GM19452 (cell line): Measurements from ENCODE around the gene SLC29A3.

Experiments used
- ATAC-seq: cut with Tn5 transposase; IDR thresholded peaks from one replicate; pipeline ENCODE4 v1.9.1; 2021; ENCODE audit not compliant: unreplicated experiment

Gene SLC29A3

DNA sequence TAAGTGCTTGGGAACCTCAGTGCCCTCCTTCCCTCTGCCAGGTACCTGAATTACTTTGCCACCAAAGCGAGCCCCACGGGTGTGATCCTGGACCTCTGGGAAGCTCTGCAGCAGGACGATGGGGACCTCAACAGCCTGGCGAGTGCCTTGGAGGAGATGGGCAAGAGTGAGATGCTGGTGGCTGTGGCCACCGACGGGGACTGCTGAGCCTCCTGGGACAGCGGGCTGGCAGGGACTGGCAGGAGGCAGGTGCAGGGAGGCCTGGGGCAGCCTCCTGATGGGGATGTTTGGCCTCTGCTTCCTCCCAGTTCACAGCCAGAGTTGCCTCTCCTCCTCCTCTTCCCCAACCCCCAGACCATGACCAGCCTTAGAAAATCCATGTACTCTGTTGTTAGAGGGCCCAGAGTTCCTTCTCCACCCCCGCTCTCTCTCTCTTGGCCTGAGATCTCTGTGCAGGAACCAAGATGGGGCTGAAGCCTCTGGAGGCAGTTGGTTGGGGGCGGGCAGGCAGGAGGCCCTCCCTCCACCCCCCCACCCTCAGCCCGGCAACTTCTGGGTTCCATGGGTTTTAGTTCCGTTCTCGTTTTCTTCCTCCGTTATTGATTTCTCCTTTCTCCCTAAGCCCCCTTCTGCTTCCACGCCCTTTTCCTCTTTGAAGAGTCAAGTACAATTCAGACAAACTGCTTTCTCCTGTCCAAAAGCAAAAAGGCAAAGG lies 19.8 kb upstream of the SLC29A3 start:
- no peak for ATAC-seq

GRCh38 chr10:71300555-71301370 lies 18.3 kb upstream of the SLC29A3 start:
- ATAC-seq, result no peak

DNA sequence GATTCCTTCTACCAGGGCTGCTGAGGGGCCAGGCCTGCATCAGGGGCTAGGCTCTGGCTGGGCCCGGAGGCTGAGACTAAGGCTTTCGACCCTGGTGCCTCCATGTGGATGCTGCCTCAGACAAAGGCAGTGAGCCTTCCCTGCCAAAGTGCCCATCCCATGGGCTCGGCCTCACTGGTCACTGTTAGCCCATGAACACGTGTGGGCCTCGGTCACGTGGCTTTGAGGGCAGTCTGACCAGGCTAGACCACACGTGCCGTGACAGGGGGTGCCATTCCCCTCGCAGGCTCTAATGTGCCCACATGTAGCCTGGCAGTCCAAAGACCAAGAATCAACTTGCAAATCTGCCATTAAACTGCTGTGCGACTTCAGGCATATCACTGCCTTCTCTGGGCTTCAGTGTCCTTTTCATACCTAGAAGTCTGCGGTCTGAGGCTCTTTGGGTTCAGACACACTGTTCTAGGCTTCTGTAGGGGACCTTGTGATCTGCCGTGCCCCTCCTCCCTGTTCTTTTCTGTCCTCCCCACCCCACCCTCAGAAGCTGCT lies 17.6 kb upstream of the SLC29A3 start:
- no peak for ATAC-seq

GRCh38 chr10:71302451-71302850 lies 16.6 kb upstream of the SLC29A3 start:
- no peak for ATAC-seq

- ATAC-seq, result no peak
Observed at GRCh38 chr10:71302874-71303568, 16.0 kb upstream of the SLC29A3 start.

DNA sequence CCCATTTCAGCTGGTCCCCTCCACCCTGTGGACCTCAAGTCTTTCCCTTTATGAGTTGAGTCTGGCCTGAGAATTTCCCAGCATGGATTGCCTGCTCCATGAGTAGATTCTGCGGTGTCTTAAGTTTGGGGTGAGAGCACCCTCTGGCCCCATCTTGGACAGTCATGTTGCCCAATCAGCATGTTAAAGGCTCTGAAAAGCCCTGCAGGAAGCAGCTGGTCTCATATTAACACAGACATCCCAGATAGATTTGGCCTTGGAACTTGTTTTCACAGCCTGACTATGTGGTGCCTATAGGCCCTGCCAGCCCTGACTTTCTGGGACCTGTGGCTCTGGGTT lies 15.5 kb upstream of the SLC29A3 start:
- no peak for ATAC-seq

GRCh38 chr10:71304914-71305313 lies 14.1 kb upstream of the SLC29A3 start:
- ATAC-seq, result no peak

DNA sequence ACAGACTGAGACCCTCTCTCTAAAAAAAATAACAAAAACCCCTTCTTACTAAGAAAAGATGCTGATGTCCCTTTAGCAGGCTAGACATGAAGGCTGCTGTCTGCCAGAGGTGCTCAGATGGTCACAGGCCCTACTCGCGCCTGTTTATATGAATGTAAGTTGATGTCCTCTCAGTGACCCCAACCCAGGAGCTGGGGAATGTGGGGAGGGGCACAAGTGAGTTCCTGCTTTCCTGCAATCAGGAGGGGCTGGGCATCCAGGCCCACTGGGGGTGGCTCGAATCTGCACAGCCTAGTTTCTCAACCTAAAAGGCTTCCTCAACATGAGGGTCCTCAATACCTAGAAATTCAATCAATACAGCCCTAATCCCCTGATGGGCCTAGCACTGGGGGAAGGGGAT lies 12.1 kb upstream of the SLC29A3 start:
- ATAC-seq, result no peak

DNA sequence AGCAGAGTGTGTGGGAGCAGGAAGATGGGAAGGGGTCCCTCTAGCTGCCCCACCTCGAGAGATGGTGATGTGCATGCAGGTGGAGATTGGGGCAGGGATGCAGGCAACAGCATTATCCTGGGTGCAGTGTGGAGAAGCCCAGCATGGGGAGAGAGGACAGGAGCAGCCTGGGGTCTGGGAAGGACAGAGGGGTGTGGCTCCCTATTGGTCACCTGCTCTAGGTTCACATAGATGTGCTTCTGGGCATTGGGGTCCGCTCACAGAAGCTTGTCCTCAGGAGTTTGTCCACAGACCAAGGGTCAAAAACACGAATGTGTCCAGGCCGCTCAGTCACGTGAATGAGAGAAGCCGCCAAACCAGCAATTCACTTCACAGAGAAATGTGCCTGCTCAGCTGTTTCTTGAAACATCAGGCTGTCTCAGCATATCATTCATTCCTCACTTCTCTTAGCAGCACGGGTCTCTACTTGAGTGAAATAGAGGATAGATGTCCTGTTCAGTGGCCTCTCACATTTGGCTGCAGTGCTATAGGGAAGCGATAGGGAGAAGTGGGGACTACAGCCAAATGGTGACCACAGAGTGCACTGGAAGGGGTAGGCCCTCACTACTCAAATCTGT lies 11.5 kb upstream of the SLC29A3 start:
- no peak for ATAC-seq

DNA sequence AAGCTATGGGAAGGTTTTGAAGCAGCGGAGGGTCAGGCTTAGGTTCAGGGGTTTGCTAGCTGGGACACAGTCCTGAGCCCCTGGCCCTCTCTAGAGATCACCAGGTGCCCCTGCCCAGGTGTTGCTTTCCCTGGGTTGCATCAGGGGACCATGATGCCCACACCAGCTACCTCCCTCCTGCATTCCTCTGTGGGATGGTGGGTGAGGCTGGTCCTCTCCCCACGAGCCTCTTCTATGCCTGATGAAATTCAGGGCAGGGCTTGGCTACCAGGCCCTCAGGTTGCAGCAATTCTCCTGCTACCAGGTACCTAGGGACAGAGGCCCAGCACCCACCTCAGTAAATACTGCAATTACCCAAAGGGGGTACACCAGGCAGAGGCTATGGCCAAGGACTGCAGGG lies 10.8 kb upstream of the SLC29A3 start:
- no peak for ATAC-seq

DNA sequence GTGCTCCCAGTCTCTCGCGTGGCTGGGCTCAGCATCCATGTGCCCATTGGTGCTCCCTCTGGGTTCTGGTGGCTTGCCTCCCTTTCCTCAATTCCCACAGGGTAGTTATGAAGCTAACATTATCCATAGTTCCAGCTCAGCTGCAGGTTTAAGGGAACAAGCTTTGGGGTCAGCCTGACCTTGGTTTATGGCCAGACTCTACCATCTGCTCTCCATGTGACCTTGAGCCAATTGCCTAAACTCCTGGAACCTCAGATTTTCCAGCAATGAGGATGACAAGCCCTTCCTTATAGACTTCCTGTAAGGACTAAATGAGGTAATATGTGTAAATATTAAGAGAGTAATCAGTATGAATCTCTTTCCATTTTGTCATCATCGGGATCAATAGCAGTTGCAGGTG lies 10.1 kb upstream of the SLC29A3 start:
- no peak for ATAC-seq

GRCh38 chr10:71309919-71310318 lies 9.1 kb upstream of the SLC29A3 start:
- no peak for ATAC-seq

DNA sequence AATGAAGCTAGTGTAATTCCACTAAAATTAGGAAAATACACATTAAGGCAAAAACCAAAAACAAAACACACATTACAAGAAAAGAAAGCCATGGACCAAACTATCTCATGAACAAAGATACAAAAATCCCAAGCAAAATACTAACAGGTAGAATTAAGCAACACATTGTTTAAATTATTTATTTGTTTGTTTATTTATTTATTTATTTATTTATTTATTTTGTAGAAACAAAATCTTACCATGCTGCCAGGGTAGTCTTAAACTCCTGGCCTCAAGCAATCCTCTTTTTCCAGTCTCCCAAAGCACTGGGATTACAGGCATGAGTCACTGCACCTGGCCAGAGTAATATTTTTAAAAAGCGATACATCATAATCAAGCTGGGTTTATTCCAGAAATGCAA lies 6.8 kb upstream of the SLC29A3 start:
- ATAC-seq, result no peak

DNA sequence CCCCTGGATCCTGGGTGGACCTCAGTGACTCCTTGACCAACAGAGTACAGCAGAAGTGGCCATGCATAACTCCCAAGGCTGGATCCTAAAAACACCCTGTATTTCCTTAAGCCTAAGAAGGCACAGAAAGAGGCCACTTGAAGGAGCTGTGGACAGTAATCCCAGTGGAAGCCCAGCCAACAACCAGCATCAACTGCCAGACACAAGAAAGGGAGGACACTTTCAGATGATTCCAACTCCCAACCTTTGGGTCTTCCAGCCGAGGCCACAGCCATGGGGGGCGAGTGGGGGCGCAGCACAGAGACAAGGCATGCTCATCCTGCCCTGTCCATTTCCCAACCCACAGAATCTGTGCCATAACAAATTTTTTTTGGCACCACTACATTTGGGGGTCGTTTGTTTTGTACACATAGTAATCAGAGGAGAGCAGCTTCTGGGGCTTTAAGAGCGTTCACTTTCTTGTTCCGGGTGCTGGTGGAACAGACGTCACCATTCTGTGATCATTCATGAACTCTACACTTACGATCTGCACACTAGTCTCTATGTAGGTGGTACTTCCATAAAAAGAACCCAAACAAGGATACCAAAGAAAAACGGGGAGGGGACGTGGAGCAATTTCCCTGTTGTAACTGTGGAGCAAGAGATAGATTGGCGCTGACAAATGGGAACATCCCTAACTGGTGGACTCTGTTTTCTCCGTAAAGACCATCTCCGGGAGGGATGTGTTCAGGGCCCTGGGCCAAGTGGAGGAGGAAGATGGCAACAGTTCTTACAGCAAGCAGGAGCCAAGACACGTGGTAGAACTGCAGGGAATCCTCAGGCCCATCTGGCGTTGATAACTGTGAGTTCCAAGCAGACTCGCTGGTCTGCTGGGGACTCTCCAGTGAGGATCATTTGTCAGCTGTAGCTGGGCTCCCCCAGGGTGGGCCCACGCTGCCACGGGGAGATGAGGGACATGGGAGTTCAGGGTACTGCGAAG lies 6.0 kb upstream of the SLC29A3 start:
- no peak for ATAC-seq

DNA sequence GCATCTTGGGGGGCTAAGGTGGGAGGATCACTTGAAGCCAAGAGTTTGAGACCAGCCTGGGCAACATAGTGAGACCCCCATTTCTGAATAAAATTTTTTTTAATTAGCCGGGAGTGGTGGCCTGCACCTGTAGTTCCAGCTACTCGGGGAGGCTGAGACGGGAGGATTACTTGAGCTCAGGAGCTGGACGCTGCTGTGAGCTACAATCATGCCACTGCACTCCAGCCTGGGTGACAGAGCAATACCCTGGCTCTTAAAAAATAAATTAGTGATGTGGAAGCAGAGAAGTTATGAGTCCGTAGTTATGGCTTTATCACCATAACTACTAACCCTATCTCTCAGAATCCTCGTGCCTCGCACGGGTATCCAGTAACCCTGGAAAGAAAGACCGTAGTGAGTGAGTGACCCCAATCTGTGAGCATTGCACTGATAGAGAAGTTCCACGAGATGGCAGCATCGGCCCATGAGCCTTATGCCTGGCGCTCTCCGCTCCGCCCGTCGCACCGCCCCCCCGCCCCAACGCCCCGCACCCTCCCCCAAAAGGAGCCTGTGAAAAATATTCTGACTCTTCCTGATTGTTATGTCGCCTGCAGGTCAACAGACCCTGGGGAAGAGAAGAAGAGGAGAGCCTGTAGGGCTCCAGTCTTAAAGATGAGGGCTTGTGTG lies 4.9 kb upstream of the SLC29A3 start:
- ATAC-seq, result no peak

GRCh38 chr10:71314694-71315225 lies 4.3 kb upstream of the SLC29A3 start:
- no peak for ATAC-seq

DNA sequence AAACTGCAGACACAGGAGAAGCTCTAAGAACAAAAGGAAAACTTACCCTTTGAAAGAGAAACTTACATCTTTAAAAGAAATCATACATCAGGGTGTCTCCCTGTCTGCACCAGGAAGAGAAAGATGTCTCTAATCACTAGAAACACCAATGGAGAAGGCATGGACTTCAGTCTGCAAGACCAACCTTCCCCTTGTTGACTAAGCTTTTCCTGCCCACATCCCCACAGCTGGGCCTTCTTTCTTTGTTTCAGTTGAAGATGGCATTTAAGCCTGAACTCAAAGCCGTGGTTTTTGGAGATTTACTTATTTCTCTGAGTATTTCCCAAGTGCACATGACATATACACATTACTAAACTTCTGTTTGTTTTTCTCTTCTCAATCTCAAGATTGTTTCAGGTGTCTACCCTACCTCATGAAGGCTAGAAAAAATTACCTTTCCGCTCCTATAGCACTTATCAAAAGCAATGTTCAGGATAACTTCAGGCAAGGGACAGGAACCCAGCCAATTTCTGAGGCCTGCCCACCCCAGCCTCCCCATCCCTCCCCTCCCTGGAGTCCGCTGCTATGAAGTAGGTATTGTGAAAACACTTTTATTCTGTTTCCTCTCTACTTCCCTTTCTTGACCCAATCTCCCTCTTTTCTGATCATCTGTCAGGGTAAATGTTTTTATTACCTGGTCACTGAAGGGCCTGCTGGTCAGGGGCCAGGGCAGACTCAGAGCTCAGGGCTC lies 2.8 kb upstream of the SLC29A3 start:
- no peak for ATAC-seq

- no peak for ATAC-seq
Observed at GRCh38 chr10:71316786-71317160, 2.3 kb upstream of the SLC29A3 start.

DNA sequence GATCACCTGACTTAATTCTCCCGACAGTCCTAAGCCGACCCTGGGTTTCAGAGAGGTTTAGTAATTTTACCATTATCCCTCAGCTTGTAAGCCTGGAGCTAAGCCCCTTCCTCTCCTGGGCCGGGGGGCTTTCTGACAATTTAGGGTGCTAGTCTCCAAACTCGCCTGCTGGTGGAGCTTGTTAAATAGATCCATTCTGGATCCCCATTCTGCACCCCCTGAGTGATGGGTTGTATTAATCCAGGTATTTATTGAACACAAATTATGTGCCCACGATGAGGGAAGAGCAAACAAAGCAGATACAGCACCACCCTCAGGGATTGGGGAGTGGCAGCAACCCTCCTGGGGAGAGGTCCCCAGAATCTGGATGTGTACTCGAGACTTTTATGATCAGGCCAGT lies 1.3 kb upstream of the SLC29A3 start:
- ATAC-seq, result no peak
